Activated T-cell treated with anti-CD3 and anti-CD28 coated beads, Interleukin-2, amount 50 U/mL, for 24 hours (primary cell): ENCODE measurements around the gene VOPP1.

ENCODE experiments used
- DNase-seq: peaks from one replicate; pipeline ENCODE4 v3.0.0-alpha.2; 2020
- H3K27ac Mint-ChIP-seq: 2 replicates; pipeline ENCODE4 v1.8.0; 2020; ENCODE audit warnings: mild to moderate bottlenecking, mixed read lengths
- H3K27me3 Mint-ChIP-seq: 2 replicates; pipeline ENCODE4 v1.8.0; 2020; ENCODE audit warnings: mixed read lengths
- H3K36me3 Mint-ChIP-seq: 2 replicates; pipeline ENCODE4 v1.8.0; 2020; ENCODE audit warnings: low read depth, mixed read lengths
- H3K4me1 Mint-ChIP-seq: 2 replicates; pipeline ENCODE4 v1.8.0; 2020; ENCODE audit warnings: low read depth, mixed read lengths
- H3K4me3 Mint-ChIP-seq: 2 replicates; pipeline ENCODE4 v1.8.0; 2020; ENCODE audit warnings: mild to moderate bottlenecking, moderate library complexity, mixed read lengths
- H3K9me3 Mint-ChIP-seq: 2 replicates; pipeline ENCODE4 v1.8.0; 2020; ENCODE audit warnings: mixed read lengths

Gene VOPP1

DNA sequence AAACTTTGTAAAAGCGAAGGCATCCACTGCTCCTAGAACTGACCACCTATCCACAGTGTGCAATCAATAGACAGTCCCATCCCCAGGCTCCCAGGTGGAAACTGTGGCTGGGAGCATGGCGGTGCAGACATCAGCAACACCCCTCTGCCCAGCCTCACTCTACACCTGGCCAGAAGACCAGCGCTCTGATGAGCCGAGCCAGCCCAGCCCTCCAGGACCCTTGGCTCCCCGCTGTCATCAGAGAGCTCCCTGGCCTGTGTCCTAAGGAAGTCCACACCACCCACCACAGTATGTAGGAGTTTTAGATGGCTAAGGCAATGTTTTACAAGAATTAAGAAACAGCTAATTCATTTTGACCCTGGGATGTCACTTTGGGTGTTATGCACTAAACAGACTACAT lies 81.0 kb downstream of the VOPP1 start:
- no peak overlapping the region for H3K27ac Mint-ChIP-seq
- peaks cover 97% of the 10 kb centered on the region for H3K36me3 Mint-ChIP-seq
- DNase-seq: no peak
- no peaks in the 10 kb centered on the region for H3K9me3 Mint-ChIP-seq
- H3K4me1 Mint-ChIP-seq: peaks cover 48% of the 10 kb centered on the region
- H3K27me3 Mint-ChIP-seq: no peaks in the 10 kb centered on the region
- no peak overlapping the region for H3K4me3 Mint-ChIP-seq

- no peak for DNase-seq
- Mint-ChIP-seq H3K36me3 (peaks cover 97% of the 10 kb centered on the region), H3K27ac (peak overlapping the region; percentile 9), H3K4me1 (peaks cover 58% of the 10 kb centered on the region), H3K4me3 (no peak overlapping the region), H3K27me3 (no peaks in the 10 kb centered on the region), H3K9me3 (no peaks in the 10 kb centered on the region)
These were observed 82.2 kb downstream of the VOPP1 start for GRCh38 chr7:55490099-55490498.

GRCh38 chr7:55489552-55489951 lies 82.8 kb downstream of the VOPP1 start:
- no peak for DNase-seq
- Mint-ChIP-seq H3K4me1 (peaks cover 62% of the 10 kb centered on the region), H3K4me3 (no peak overlapping the region), H3K9me3 (no peaks in the 10 kb centered on the region), H3K27ac (no peak overlapping the region), H3K27me3 (no peaks in the 10 kb centered on the region), H3K36me3 (peaks cover 94% of the 10 kb centered on the region)

GRCh38 chr7:55488804-55489340 lies 83.4 kb downstream of the VOPP1 start:
- DNase-seq: no peak
- Mint-ChIP-seq H3K36me3 (peaks cover 96% of the 10 kb centered on the region), H3K4me3 (no peak overlapping the region), H3K27me3 (no peaks in the 10 kb centered on the region), H3K4me1 (peaks cover 66% of the 10 kb centered on the region), H3K9me3 (no peaks in the 10 kb centered on the region), H3K27ac (peak overlapping the region; percentile 85)

DNA sequence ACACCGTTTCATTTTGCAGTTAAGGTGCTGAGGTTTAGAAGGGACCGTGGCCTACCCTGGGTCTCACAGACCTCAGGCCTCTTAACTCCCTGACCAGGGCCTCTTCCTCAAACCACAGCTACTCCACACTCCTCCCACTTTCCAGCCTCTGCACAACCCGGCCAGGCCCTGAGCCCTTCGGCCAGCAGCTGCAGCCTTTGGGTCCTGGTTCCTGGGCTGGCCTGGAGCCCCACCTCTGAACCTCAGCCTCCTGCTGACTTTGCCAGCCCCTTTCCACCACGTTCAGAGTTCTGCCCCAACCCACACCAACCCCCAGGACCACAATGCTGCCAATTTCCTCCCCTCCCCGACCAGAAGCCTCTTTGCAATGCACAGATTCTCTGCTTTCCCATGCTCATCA lies 84.1 kb downstream of the VOPP1 start:
- no peak for DNase-seq
- Mint-ChIP-seq H3K36me3 (peaks cover 96% of the 10 kb centered on the region), H3K4me1 (peaks cover 65% of the 10 kb centered on the region), H3K27ac (peak overlapping the region; percentile 85), H3K9me3 (no peaks in the 10 kb centered on the region), H3K4me3 (no peak overlapping the region), H3K27me3 (no peaks in the 10 kb centered on the region)

DNA sequence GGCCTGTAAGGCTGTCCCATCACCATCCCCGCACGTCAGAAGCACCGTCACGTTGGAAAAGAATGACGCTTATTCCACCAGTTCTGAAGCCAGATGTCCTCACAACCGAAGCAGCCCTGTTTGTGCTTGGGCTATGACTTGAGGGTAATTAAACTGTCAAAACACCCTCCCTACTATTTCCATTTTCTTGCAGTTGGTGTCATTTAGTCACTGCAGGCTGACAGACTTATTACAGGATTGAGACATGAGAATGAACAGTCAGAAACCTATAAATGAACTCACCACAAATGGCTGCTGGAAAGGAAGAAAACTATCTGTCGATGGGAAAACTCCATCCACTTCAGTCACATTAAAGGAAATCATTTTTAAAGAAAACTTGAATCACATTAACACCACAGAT lies 85.3 kb downstream of the VOPP1 start:
- DNase-seq: no peak
- H3K27me3 Mint-ChIP-seq: no peaks in the 10 kb centered on the region
- peaks cover 72% of the 10 kb centered on the region for H3K4me1 Mint-ChIP-seq
- H3K9me3 Mint-ChIP-seq: no peaks in the 10 kb centered on the region
- peak overlapping the region; percentile 85 for H3K27ac Mint-ChIP-seq
- H3K36me3 Mint-ChIP-seq: peaks cover 94% of the 10 kb centered on the region
- H3K4me3 Mint-ChIP-seq: no peak overlapping the region

DNA sequence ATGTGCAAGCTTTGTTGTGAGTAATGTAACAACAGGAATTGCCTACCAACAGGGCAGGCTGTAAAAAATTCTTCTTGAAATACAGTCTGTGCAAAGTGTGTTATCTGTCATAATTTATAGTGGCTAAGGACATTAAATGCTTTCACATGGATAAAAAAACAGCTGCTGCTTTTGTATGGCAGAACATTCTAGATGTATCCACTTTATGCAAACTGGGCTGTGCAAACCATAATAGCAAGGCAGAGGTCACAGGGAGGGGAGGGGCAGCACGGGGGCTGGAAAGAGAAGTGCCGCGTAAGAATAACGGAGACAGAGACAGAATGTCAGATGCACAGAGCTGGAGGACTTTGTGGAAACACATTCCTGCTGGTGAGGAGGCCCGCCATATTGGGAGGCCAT lies 86.1 kb downstream of the VOPP1 start:
- no peak overlapping the region for H3K4me3 Mint-ChIP-seq
- no peaks in the 10 kb centered on the region for H3K9me3 Mint-ChIP-seq
- DNase-seq: no peak
- H3K27ac Mint-ChIP-seq: no peak overlapping the region
- H3K36me3 Mint-ChIP-seq: peaks cover 93% of the 10 kb centered on the region
- no peaks in the 10 kb centered on the region for H3K27me3 Mint-ChIP-seq
- peaks cover 73% of the 10 kb centered on the region for H3K4me1 Mint-ChIP-seq

DNA sequence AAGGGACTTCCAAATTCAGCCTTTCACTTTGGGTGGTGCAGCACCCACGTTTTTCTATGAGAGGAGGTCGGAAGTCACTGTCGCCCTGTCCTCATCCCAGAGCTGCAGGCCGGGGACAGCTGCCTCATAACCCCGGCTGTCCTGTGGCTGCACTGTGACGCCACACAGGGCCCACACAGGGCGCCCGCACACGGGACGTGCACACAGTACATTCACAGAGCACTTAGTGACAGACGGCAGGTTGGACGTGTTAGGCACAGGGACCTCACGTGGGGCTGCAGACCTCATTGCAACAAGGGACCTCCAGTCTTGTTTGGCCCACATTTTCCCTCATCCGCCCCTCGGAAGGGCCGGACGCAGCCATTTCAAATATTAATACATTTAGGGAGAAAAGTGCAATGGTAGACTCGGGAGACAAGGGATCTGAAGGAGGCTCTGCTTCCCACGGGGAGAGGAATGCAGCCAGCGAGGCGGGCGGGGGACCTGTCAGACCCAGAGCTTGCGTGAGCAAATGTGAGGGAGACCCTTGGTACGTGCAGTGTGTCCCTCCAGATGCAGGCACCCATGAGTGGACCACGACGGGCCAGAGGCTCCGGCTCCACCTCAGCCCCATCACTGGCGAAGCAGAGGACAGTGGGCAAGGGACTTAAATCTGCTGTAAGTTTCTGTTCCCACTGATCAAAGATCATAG lies 86.7 kb downstream of the VOPP1 start:
- Mint-ChIP-seq H3K4me3 (no peak overlapping the region), H3K4me1 (peaks cover 75% of the 10 kb centered on the region), H3K9me3 (no peaks in the 10 kb centered on the region), H3K27me3 (no peaks in the 10 kb centered on the region), H3K36me3 (peaks cover 91% of the 10 kb centered on the region), H3K27ac (no peak overlapping the region)
- DNase-seq: peak; percentile 23

GRCh38 chr7:55484834-55485233 lies 87.5 kb downstream of the VOPP1 start:
- Mint-ChIP-seq H3K9me3 (no peaks in the 10 kb centered on the region), H3K27ac (peak overlapping the region; percentile 61), H3K27me3 (no peaks in the 10 kb centered on the region), H3K4me1 (peaks cover 78% of the 10 kb centered on the region), H3K36me3 (peaks cover 85% of the 10 kb centered on the region), H3K4me3 (no peak overlapping the region)
- no peak for DNase-seq

DNA sequence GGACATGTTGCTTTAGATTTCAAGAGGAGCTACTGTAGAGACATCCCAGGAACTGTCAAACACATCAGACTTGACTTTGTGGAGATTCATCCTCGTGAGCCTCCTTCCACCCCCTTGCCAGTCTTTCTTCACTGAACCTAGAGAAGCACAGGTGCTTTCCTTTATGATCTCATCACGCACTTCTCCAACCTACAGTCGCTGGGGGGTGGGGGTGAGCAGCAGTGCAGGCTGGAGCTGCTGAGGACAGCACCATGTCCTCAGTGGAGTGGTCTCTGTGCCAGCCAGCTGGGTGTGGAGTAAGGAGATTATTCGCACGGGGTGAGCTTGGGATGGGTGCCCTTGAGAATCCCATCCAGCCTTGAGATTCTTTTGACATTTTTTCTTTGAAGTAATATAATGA lies 88.1 kb downstream of the VOPP1 start:
- Mint-ChIP-seq H3K4me3 (no peak overlapping the region), H3K27me3 (no peaks in the 10 kb centered on the region), H3K4me1 (peaks cover 79% of the 10 kb centered on the region), H3K27ac (peak overlapping the region; percentile 61), H3K9me3 (no peaks in the 10 kb centered on the region), H3K36me3 (peaks cover 81% of the 10 kb centered on the region)
- DNase-seq: peak; percentile 31

DNA sequence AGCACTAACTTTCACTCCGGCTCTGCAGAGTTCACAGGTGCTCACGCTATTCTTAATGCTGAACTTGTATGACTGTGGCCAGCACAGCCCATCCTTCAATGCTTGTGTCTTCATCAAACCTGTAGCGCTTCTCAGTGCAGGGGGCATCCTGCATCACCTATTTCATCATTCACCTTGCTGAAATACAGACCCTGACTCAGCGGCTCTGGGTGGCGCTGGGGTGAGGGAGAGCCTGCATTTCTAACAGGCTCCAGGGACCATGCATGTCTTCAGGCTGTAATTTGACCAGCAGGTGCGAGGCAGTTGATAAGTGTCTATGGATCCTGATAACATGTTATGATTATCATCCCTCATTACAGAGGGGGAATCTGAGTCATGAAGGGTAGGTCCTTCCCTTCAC lies 89.3 kb downstream of the VOPP1 start:
- Mint-ChIP-seq H3K4me1 (peaks cover 77% of the 10 kb centered on the region), H3K27ac (peak overlapping the region; percentile 75), H3K27me3 (no peaks in the 10 kb centered on the region), H3K9me3 (no peaks in the 10 kb centered on the region), H3K36me3 (peaks cover 74% of the 10 kb centered on the region), H3K4me3 (no peak overlapping the region)
- peak; percentile 23 for DNase-seq

GRCh38 chr7:55481155-55481554 lies 91.1 kb downstream of the VOPP1 start:
- Mint-ChIP-seq H3K27me3 (no peaks in the 10 kb centered on the region), H3K27ac (peak overlapping the region; percentile 22), H3K4me1 (peaks cover 82% of the 10 kb centered on the region), H3K9me3 (no peaks in the 10 kb centered on the region), H3K4me3 (no peak overlapping the region), H3K36me3 (peaks cover 70% of the 10 kb centered on the region)
- no peak for DNase-seq

DNA sequence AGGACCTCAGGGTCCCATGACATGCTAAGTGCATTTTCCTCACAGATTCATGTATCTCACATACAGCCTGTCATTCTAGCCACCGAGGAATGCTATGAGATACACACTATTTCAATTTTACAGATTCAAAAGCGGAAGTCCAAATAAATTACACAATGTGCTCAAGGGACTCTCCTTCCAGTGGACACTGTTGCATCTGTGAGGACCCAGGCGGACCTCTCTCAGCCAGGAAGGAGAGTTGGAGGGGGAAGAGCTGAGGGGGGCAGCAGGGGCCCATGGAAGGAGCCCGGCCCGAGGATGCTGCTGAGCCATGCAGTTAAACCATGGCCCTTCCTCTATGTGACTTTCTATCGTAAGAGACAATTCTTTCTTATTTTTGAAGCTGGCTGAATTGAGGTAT lies 93.6 kb downstream of the VOPP1 start:
- no peak for DNase-seq
- H3K4me1 Mint-ChIP-seq: peaks cover 87% of the 10 kb centered on the region
- H3K36me3 Mint-ChIP-seq: peaks cover 68% of the 10 kb centered on the region
- no peak overlapping the region for H3K4me3 Mint-ChIP-seq
- no peak overlapping the region for H3K27ac Mint-ChIP-seq
- H3K27me3 Mint-ChIP-seq: no peaks in the 10 kb centered on the region
- no peaks in the 10 kb centered on the region for H3K9me3 Mint-ChIP-seq

DNA sequence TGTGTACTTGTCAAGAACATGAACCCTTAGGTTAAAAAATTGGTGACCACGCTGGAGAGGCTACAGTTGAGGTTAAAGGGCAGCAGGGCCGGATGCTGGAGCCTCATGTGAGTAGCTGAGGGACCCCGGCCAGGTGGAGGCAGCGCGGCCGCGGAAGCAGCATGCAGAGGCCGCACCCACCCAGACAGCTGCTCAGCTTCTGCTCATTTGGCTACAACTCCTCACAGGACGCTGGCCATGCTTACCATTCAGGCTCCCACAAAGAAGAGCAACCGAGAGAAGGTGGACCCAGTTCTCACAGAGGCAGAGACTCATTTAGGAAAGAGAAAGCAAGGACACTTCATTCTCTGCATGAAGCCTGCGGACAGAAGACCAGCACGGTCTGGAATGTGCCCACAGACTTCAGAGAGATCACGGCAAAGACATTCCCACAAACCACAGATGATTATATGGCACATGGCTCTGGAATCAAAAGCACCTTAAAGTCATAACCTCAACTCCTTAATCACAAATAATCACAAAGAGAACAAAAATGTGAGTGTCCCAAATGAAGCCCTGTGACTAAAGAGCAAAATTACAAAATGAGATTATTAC lies 94.4 kb downstream of the VOPP1 start:
- no peak for DNase-seq
- Mint-ChIP-seq H3K36me3 (peaks cover 67% of the 10 kb centered on the region), H3K9me3 (no peaks in the 10 kb centered on the region), H3K4me3 (no peak overlapping the region), H3K27me3 (no peaks in the 10 kb centered on the region), H3K4me1 (peaks cover 84% of the 10 kb centered on the region), H3K27ac (peak overlapping the region; percentile 8)
